HL-60/S4 treated with retinoic acid at 250 ng/mL for 4 days and 3 days (cell line): ENCODE measurements around the gene NT5C.

Experiments used
- in situ Hi-C: fragments of 300-500 bp; cut with MboI; formaldehyde crosslinking; loops from 2 replicates; pipeline ENCODE4 v1.7.0; 2022; ENCODE audit warnings: low sequenced_read_pairs

NT5C gene

GRCh38 chr17:75118307-75118706 lies 13.2 kb downstream of the NT5C start:
- in situ Hi-C loops = no loop called here

GRCh38 chr17:75116737-75117136 lies 14.8 kb downstream of the NT5C start:
- in situ Hi-C loops = no loop called here

- in situ Hi-C loops = no loop called here
Observed at GRCh38 chr17:75115555-75115954, 16.0 kb downstream of the NT5C start.

- in situ Hi-C loops = no loop called here
Observed at GRCh38 chr17:75114552-75115314, 16.8 kb downstream of the NT5C start.

GRCh38 chr17:75113798-75114551 lies 17.6 kb downstream of the NT5C start:
- in situ Hi-C loops = no loop called here

- in situ Hi-C loops = no loop called here
Observed at GRCh38 chr17:75111777-75112335, 19.7 kb downstream of the NT5C start.

- in situ Hi-C loops = no loop called here
Observed at GRCh38 chr17:75110234-75110937, 21.2 kb downstream of the NT5C start.

GRCh38 chr17:75109407-75110233 lies 21.9 kb downstream of the NT5C start, which contains the start of gene ARMC7:
TSS of gene ARMC7 (plus strand) at chr17:75109969. CDS start at chr17:75110289, 320 bp downstream.
- in situ Hi-C loops = no loop called here

GRCh38 chr17:75109046-75109406 lies 22.5 kb downstream of the NT5C start:
- in situ Hi-C loops = no loop called here

- in situ Hi-C loops = no loop called here
Observed at GRCh38 chr17:75108193-75108592, 23.3 kb downstream of the NT5C start.

GRCh38 chr17:75105126-75106080 lies 26.1 kb downstream of the NT5C start:
- in situ Hi-C loops = no loop called here

- in situ Hi-C loops = no loop called here
Observed at GRCh38 chr17:75103601-75104554, 27.7 kb downstream of the NT5C start.

- in situ Hi-C loops = no loop called here
Observed at GRCh38 chr17:75102385-75102821, 29.1 kb downstream of the NT5C start.

GRCh38 chr17:75099881-75100595 lies 31.5 kb downstream of the NT5C start:
- in situ Hi-C loops = no loop called here

- in situ Hi-C loops = no loop called here
Observed at GRCh38 chr17:75098861-75099260, 32.7 kb downstream of the NT5C start.

GRCh38 chr17:75097865-75098264 lies 33.7 kb downstream of the NT5C start:
- in situ Hi-C loops = no loop called here

- in situ Hi-C loops = no loop called here
Observed at GRCh38 chr17:75096082-75096625, 35.4 kb downstream of the NT5C start.
